Neural cell (in vitro differentiated cells): ENCODE measurements around the gene PLEKHH3. TPM values are rescaled to one million over a fixed set of nuclear protein-coding genes. Genes with fewer than 3 reads are reported as not detected.

Experiments used
- H2AFZ ChIP-seq: fragments of 200-600, 300-800 bp; sonication (generic), shearing (Covaris generic); 2 replicates; pipeline ENCODE4 v1.6.0; 2014; ENCODE audit warnings: low read depth, mild to moderate bottlenecking, antibody characterized with exemption, low read length, moderate library complexity
- H3F3A ChIP-seq: fragments of 200-600 bp; shearing (Covaris generic); 2 replicates; pipeline ENCODE4 v1.6.1; 2016; ENCODE audit warnings: mild to moderate bottlenecking, moderate library complexity, mixed read lengths, antibody characterized with exemption, low read length; ENCODE audit not compliant: insufficient read depth, poor library complexity, severe bottlenecking
- H3K27ac ChIP-seq: fragments of 200-600, 300-800 bp; sonication (generic), shearing (Covaris generic); 2 replicates; pipeline ENCODE4 v1.5.1; 2014; ENCODE audit warnings: mild to moderate bottlenecking, low read length, moderate library complexity
- H3K27me3 ChIP-seq: fragments of 300-800, 200-600 bp; sonication (generic), shearing (Covaris generic); 2 replicates; pipeline ENCODE4 v1.6.0; 2014; ENCODE audit warnings: mild to moderate bottlenecking, low read depth, low read length, moderate library complexity; ENCODE audit not compliant: insufficient read depth
- H3K36me3 ChIP-seq: fragments of 300-800, 200-600 bp; sonication (generic), shearing (Covaris generic); 2 replicates; pipeline ENCODE4 v1.5.1; 2014; ENCODE audit warnings: mild to moderate bottlenecking, antibody characterized with exemption, low read length, moderate library complexity; ENCODE audit not compliant: insufficient read depth
- H3K4me2 ChIP-seq: fragments of 300-800, 200-600 bp; sonication (generic), shearing (Covaris generic); 2 replicates; pipeline ENCODE4 v1.6.0; 2014; ENCODE audit warnings: mild to moderate bottlenecking, low read length
- H3K4me3 ChIP-seq: fragments of 300-800, 200-600 bp; sonication (generic), shearing (Covaris generic); 2 replicates; pipeline ENCODE4 v1.5.1; 2014; ENCODE audit warnings: mild to moderate bottlenecking, low read length, moderate library complexity
- H3K79me2 ChIP-seq: fragments of 200-600 bp; shearing (Covaris generic); replicated peaks from 2 replicates; pipeline ENCODE4 v1.6.0; 2014; ENCODE audit warnings: mild to moderate bottlenecking, low read length, moderate library complexity; ENCODE audit not compliant: insufficient read depth
- H3K9ac ChIP-seq: fragments of 300-800, 200-600 bp; sonication (generic), shearing (Covaris generic); 2 replicates; pipeline ENCODE4 v1.6.1; 2016; ENCODE audit warnings: mild to moderate bottlenecking, low read length, mixed read lengths
- H3K9me2 ChIP-seq: fragments of 200-600 bp; shearing (Covaris generic); 2 replicates; pipeline ENCODE4 v1.6.1; 2016; ENCODE audit warnings: mild to moderate bottlenecking, low read length, mixed read lengths; ENCODE audit not compliant: insufficient read depth
- H3K9me3 ChIP-seq: fragments of 200-600, 300-800 bp; sonication (generic), shearing (Covaris generic); 2 replicates; pipeline ENCODE4 v1.6.1; 2016; ENCODE audit warnings: mild to moderate bottlenecking, mixed run types, low read length, moderate library complexity, mixed read lengths
- H4K20me1 ChIP-seq: fragments of 200-600 bp; shearing (Covaris generic); 2 replicates; pipeline ENCODE4 v1.6.1; 2016; ENCODE audit warnings: mild to moderate bottlenecking, mixed run types; ENCODE audit not compliant: insufficient read depth
- EP300 ChIP-seq: fragments of 450-650 bp; conservative IDR thresholded peaks from 2 replicates; pipeline ENCODE4 v1.6.1; 2014; ENCODE audit warnings: antibody characterized with exemption, mild to moderate bottlenecking, moderate library complexity; ENCODE audit not compliant: poor library complexity, severe bottlenecking
- EZH2 ChIP-seq: fragments of 200-600, 300-800 bp; shearing (Covaris generic), sonication (generic); IDR thresholded peaks from 2 replicates; pipeline ENCODE4 v1.6.1; 2014; ENCODE audit warnings: antibody characterized with exemption, low read length, borderline replicate concordance, mild to moderate bottlenecking; ENCODE audit not compliant: insufficient read depth, poor library complexity, severe bottlenecking
- MXI1 ChIP-seq: fragments of 450-650 bp; conservative IDR thresholded peaks from 2 replicates; pipeline ENCODE4 v1.6.1; 2014; ENCODE audit warnings: antibody characterized with exemption, mild to moderate bottlenecking; ENCODE audit not compliant: poor library complexity, severe bottlenecking
- POLR2AphosphoS5 ChIP-seq: IDR thresholded peaks from 2 replicates; pipeline ENCODE4 v1.6.1; 2012
- RAD21 ChIP-seq: fragments of 450-650 bp; conservative IDR thresholded peaks from 2 replicates; pipeline ENCODE4 v1.6.1; 2014; ENCODE audit warnings: antibody characterized with exemption, mild to moderate bottlenecking, moderate library complexity
- SMC3 ChIP-seq: fragments of 450-650 bp; conservative IDR thresholded peaks from 2 replicates; pipeline ENCODE4 v1.6.1; 2014; ENCODE audit warnings: antibody characterized with exemption, mild to moderate bottlenecking, moderate library complexity; ENCODE audit not compliant: poor library complexity
- TAF1 ChIP-seq: IDR thresholded peaks from 2 replicates; pipeline ENCODE4 v1.6.1; 2012; ENCODE audit warnings: low read depth
- polyA plus RNA-seq: library from polyadenylated mRNA; depleted of rRNA; stranded (reverse); fragments of >200 nt; gene quantifications from 2 replicates; pipeline ENCODE4 v1.2.3, GENCODE V29; 2014
- TF ChIP-seq, protein P1 (sequence below): fragments of 450-650 bp; IDR thresholded peaks from 2 replicates; pipeline ENCODE4 v1.5.1; 2014; ENCODE audit warnings: antibody characterized with exemption, mild to moderate bottlenecking, moderate library complexity; ENCODE audit not compliant: poor library complexity, severe bottlenecking
- TF ChIP-seq, protein P2 (sequence below): IDR thresholded peaks from 2 replicates; pipeline ENCODE4 v1.6.1; 2012; ENCODE audit warnings: borderline replicate concordance

Gene PLEKHH3
- polyA plus RNA-seq, 1 donor from 2014 or later, result 18.4 TPM

DNA sequence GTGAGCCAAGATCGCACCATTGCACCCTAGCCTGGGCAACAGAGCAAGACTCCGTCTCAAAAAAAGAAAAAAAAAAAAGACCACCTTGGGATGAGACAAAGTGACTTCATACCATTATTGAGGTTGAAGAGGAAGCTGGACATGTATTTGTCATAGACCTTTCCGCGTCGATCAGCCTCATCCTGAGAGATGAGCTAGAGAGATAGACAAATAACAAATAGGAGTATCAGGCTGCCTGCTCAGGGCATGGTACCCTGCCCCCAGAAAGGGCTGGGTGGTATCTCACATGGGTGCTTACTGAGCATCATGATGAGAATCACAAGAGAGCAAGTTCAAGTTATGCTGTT lies 27.7 kb upstream of the PLEKHH3 start:
- no peaks in the 10 kb centered on the region for H3K79me2 ChIP-seq
- H3F3A ChIP-seq, result no peaks in the 10 kb centered on the region
- TF ChIP-seq EP300 (no peak), TAF1 (no peak), RAD21 (no peak), POLR2AphosphoS5 (no peak), MXI1 (no peak)
- no peaks in the 10 kb centered on the region for H3K9me2 ChIP-seq
- no peaks in the 10 kb centered on the region for H4K20me1 ChIP-seq
- no peak overlapping the region for H3K4me2 ChIP-seq
- H3K27ac ChIP-seq, result no peak overlapping the region
- H3K9me3 ChIP-seq, result no peaks in the 10 kb centered on the region
- no peak overlapping the region for H3K4me3 ChIP-seq
- no peak overlapping the region for H3K9ac ChIP-seq
- no peak overlapping the region for H2AFZ ChIP-seq
- no peaks in the 10 kb centered on the region for H3K27me3 ChIP-seq
- peaks cover 5% of the 10 kb centered on the region for H3K36me3 ChIP-seq

DNA sequence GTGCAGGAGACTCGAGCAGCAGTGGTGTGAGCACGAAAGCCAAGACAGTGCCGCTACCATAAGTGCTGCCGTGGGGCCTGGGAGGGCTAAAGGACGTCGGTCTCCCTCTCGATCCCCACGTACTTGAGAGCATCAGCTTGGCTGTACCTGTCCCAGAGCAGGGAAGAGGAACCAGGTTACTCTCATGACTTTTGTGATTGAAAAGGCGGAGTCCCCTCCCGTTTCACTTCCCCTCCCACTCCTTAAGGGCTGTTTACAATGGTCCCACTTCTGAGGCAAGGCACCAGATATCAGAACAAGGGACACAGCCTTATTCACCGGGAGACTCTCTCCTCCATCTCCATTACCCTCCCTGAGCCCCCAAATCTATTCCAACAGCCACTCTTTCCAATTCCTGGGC lies 25.7 kb upstream of the PLEKHH3 start:
- Histone ChIP-seq H3K4me3 (no peak overlapping the region), H3K4me2 (no peak overlapping the region), H3K27me3 (no peaks in the 10 kb centered on the region), H3K79me2 (no peaks in the 10 kb centered on the region), H3K9me3 (no peaks in the 10 kb centered on the region), H3F3A (no peaks in the 10 kb centered on the region), H3K9me2 (no peaks in the 10 kb centered on the region), H4K20me1 (no peaks in the 10 kb centered on the region), H2AFZ (no peak overlapping the region), H3K9ac (no peak overlapping the region), H3K36me3 (peaks cover 5% of the 10 kb centered on the region), H3K27ac (no peak overlapping the region)
- TF ChIP-seq RAD21, result no peak
- TF ChIP-seq TAF1, result no peak
- TF ChIP-seq, protein P1, sequence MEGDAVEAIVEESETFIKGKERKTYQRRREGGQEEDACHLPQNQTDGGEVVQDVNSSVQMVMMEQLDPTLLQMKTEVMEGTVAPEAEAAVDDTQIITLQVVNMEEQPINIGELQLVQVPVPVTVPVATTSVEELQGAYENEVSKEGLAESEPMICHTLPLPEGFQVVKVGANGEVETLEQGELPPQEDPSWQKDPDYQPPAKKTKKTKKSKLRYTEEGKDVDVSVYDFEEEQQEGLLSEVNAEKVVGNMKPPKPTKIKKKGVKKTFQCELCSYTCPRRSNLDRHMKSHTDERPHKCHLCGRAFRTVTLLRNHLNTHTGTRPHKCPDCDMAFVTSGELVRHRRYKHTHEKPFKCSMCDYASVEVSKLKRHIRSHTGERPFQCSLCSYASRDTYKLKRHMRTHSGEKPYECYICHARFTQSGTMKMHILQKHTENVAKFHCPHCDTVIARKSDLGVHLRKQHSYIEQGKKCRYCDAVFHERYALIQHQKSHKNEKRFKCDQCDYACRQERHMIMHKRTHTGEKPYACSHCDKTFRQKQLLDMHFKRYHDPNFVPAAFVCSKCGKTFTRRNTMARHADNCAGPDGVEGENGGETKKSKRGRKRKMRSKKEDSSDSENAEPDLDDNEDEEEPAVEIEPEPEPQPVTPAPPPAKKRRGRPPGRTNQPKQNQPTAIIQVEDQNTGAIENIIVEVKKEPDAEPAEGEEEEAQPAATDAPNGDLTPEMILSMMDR, result no peak
- TF ChIP-seq POLR2AphosphoS5, result no peak
- no peak for TF ChIP-seq MXI1
- TF ChIP-seq SMC3, result no peak
- TF ChIP-seq EP300, result no peak
- TF ChIP-seq, protein P2, sequence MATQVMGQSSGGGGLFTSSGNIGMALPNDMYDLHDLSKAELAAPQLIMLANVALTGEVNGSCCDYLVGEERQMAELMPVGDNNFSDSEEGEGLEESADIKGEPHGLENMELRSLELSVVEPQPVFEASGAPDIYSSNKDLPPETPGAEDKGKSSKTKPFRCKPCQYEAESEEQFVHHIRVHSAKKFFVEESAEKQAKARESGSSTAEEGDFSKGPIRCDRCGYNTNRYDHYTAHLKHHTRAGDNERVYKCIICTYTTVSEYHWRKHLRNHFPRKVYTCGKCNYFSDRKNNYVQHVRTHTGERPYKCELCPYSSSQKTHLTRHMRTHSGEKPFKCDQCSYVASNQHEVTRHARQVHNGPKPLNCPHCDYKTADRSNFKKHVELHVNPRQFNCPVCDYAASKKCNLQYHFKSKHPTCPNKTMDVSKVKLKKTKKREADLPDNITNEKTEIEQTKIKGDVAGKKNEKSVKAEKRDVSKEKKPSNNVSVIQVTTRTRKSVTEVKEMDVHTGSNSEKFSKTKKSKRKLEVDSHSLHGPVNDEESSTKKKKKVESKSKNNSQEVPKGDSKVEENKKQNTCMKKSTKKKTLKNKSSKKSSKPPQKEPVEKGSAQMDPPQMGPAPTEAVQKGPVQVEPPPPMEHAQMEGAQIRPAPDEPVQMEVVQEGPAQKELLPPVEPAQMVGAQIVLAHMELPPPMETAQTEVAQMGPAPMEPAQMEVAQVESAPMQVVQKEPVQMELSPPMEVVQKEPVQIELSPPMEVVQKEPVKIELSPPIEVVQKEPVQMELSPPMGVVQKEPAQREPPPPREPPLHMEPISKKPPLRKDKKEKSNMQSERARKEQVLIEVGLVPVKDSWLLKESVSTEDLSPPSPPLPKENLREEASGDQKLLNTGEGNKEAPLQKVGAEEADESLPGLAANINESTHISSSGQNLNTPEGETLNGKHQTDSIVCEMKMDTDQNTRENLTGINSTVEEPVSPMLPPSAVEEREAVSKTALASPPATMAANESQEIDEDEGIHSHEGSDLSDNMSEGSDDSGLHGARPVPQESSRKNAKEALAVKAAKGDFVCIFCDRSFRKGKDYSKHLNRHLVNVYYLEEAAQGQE, result no peak
- no peak for TF ChIP-seq EZH2
